ENCODE measurements around the gene MVK. TPM values are rescaled to one million over a fixed set of nuclear protein-coding genes. Genes with fewer than 3 reads are reported as not detected.
"Not testable (repeated sequence)": the region's sequence is repeated elsewhere in the genome, so short reads cannot be mapped to it uniquely, and the experiment has no call there.

The MVK gene
- total and polyA plus RNA-seq, 7 donors = 9.1 to 40.8 (median 13.8) TPM

DNA sequence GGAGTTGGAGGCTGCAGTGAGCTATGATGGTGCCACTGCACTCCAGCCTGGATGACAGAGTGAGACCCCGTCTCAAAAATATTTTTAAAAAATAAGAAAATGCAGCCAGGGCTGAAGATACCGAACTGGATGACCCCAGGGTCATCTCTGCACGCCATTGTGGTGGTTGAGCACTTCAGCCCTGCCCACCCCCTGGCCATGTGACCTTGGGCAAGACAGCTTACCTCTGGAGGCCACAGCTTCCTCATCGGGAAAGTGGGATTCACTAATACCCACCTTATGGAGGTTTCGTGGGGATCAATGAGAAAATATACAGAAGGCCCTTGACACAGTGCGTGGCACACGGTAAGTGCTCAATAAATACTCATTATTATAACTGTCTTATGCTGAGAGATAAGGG, 25.5 kb downstream of the MVK start:
- H3K36me3 ChIP-seq = peaks cover 0 to 24% (median 0%) of the 10 kb centered on the region in 4 donors
- no peak overlapping the region for H3K27ac ChIP-seq
- peaks cover 0 to 12% (median 8%) of the 10 kb centered on the region in 4 donors for H3K4me1 ChIP-seq
- WGBS, 2 donors = 85 to 90% methylated on average over 7 of the region's 7 CpGs
- H3K27me3 ChIP-seq = no peaks in the 10 kb centered on the region
- H3K9me3 ChIP-seq = no peaks in the 10 kb centered on the region
- no peak overlapping the region for H3K4me3 ChIP-seq
- intact Hi-C loops (cut with DNase I) = no loop called here
- DNase-seq = no peak
- no peak for TF ChIP-seq EP300 (IDR thresholded peaks at IDR 0.05)
- TF ChIP-seq, protein P1, sequence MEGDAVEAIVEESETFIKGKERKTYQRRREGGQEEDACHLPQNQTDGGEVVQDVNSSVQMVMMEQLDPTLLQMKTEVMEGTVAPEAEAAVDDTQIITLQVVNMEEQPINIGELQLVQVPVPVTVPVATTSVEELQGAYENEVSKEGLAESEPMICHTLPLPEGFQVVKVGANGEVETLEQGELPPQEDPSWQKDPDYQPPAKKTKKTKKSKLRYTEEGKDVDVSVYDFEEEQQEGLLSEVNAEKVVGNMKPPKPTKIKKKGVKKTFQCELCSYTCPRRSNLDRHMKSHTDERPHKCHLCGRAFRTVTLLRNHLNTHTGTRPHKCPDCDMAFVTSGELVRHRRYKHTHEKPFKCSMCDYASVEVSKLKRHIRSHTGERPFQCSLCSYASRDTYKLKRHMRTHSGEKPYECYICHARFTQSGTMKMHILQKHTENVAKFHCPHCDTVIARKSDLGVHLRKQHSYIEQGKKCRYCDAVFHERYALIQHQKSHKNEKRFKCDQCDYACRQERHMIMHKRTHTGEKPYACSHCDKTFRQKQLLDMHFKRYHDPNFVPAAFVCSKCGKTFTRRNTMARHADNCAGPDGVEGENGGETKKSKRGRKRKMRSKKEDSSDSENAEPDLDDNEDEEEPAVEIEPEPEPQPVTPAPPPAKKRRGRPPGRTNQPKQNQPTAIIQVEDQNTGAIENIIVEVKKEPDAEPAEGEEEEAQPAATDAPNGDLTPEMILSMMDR (IDR thresholded peaks at IDR 0.05) = no peak
- no peak for TF ChIP-seq POLR2A (IDR thresholded peaks at IDR 0.05)
- TF ChIP-seq POLR2AphosphoS5 (IDR thresholded peaks at IDR 0.05) = no peak

DNA sequence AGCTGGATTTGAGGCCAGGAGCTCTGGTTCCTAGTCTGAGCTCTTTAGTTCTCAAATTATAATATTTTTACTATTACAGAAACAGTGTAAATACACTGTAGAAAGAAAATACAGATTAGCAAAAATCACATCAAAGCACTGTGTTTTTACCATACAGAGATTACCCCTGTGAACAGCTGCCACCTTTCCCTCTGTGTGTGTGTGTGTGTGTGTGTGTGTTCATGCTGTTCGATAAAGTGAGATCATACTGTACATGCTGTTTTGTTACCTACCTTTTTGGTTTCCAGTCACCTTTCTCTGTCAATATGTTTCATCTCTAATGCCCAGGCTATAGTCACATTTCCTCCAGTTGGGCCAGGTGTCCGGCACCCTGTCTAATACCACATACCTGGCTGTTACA, 26.9 kb downstream of the MVK start:
- TF ChIP-seq POLR2A (IDR thresholded peaks at IDR 0.05) (no peak), POLR2AphosphoS5 (IDR thresholded peaks at IDR 0.05) (no peak), EP300 (IDR thresholded peaks at IDR 0.05) (no peak)
- TF ChIP-seq, protein P1 (IDR thresholded peaks at IDR 0.05) = no peak
- H3K27ac ChIP-seq = no peak overlapping the region
- peaks cover 0 to 3% (median 0%) of the 10 kb centered on the region in 3 donors for H3K27me3 ChIP-seq
- DNase-seq = no peak
- H3K36me3 ChIP-seq = peaks cover 0 to 10% (median 0%) of the 10 kb centered on the region in 4 donors
- no peak overlapping the region for H3K4me3 ChIP-seq
- intact Hi-C loops (cut with DNase I) = no loop called here
- 86 to 93% methylated on average over 2 of the region's 2 CpGs for WGBS, 2 donors
- H3K9me3 ChIP-seq = no peaks in the 10 kb centered on the region
- H3K4me1 ChIP-seq = peaks cover 0 to 12% (median 8%) of the 10 kb centered on the region in 4 donors

DNA sequence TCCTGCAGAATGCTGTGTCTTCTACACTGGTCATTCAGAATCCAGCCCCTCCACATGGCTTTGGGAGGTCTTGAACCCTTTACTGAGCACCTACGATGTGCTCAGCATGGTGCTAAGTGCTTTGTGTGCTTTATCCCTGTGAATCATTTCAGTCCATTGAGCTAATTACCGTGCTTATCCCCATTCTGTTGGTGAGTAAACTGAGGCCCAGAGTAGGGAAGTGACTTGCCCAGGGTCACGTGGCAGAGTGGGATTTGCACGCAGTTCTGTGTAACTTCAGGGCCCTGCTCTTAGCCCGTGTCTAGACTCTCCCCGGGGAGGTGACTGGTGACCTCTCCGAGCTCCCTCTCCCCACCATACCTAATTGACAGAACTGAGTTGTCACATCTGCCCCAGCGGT, 27.4 kb downstream of the MVK start:
- Histone ChIP-seq H3K4me1 (peaks cover 0 to 12% (median 8%) of the 10 kb centered on the region in 4 donors), H3K27ac (no peak overlapping the region), H3K9me3 (no peaks in the 10 kb centered on the region), H3K27me3 (peaks cover 0 to 8% (median 4%) of the 10 kb centered on the region in 3 donors), H3K36me3 (peaks cover 0 to 9% (median 0%) of the 10 kb centered on the region in 4 donors), H3K4me3 (no peak overlapping the region)
- intact Hi-C loops (cut with DNase I) = no loop called here
- TF ChIP-seq POLR2A (IDR thresholded peaks at IDR 0.05) = no peak
- DNase-seq = no peak
- 91 to 93% methylated on average over 8 of the region's 8 CpGs for WGBS, 2 donors

DNA sequence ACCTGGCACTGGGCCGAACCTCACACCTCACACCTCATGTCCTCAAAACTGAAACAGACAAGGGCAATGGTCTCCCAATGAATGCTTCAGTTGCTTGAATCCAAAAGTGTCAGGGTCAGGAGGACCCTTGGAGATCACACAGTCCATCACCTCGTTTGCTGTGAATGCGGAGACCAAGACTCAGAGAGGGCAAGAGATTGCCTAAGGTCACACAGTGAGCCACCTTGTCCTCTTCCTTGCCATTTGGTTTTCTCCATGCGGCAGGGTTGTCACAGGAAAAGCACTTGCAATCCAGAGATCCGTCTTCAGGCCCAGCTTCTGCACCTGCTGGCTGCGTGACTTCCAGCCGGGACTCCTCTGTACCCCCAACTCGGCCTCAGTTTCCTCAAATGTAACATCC, 28.0 kb downstream of the MVK start:
- peaks cover 0 to 14% (median 8%) of the 10 kb centered on the region in 3 donors for H3K27me3 ChIP-seq
- no peak overlapping the region for H3K27ac ChIP-seq
- TF ChIP-seq, protein P1 (IDR thresholded peaks at IDR 0.05) = no peak
- TF ChIP-seq POLR2AphosphoS5 (IDR thresholded peaks at IDR 0.05) (no peak), POLR2A (IDR thresholded peaks at IDR 0.05) (no peak), EP300 (IDR thresholded peaks at IDR 0.05) (no peak)
- 93 to 94% methylated on average over 8 of the region's 8 CpGs for WGBS, 2 donors
- no peaks in the 10 kb centered on the region for H3K9me3 ChIP-seq
- no peak overlapping the region for H3K4me3 ChIP-seq
- no peak for DNase-seq
- intact Hi-C loops (cut with DNase I) = no loop called here
- H3K36me3 ChIP-seq = peaks cover 0 to 5% (median 0%) of the 10 kb centered on the region in 4 donors
- peaks cover 0 to 16% (median 12%) of the 10 kb centered on the region in 4 donors for H3K4me1 ChIP-seq

DNA sequence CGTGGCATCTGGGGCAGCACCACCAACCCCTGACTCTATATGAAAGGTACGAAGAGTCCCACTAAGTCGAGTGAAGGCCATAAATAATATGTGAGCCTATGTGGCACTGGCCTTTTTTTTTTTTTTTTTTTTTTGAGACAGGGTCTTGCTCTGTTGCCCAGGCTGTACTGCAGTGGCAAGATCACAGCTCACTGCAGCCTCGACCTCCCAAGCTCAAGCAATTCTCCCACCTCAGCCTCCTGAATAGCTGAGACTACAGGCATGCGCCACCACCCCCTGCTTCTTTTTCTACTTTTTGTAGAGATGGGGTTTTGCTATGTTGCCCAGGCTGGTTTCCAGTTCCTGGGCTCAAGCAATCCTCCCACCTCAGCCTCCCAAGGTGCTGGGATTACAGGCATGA, 28.5 kb downstream of the MVK start:
- H3K4me3 ChIP-seq; H3K27ac ChIP-seq; DNase-seq; intact Hi-C loops (cut with DNase I); H3K9me3 ChIP-seq; H3K36me3 ChIP-seq: not testable (repeated sequence)
- peaks cover 0 to 19% (median 14%) of the 10 kb centered on the region in 4 donors for H3K4me1 ChIP-seq
- peaks cover 0 to 20% (median 8%) of the 10 kb centered on the region in 3 donors for H3K27me3 ChIP-seq
- 87 to 89% methylated on average over 5 of the region's 5 CpGs for WGBS, 2 donors

DNA sequence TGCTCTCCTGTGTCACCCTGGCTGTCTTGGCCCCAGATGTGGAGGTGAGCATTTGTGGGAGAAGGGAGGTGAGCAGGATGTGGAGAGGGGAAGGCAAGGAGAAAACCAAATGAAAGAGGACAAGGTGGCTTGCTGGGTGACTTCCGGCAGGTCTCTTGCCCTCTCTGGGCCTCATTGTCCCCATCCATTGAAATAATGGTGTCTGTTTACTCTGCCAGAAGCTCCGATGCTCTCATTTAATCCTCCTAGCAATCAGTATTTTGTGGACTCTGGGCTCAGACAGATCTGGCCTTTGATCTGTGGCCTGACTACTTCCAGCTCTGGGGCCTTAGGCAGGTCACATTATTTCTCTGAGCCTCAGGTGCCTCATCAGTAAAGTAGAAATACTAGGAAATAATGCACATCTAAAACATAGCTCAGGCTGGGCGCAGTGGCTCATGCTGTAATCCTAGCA, 30.6 kb downstream of the MVK start:
- intact Hi-C loops (cut with DNase I) = no loop called here
- no peak for DNase-seq
- H3K4me3 ChIP-seq = no peak overlapping the region
- TF ChIP-seq EP300 (IDR thresholded peaks at IDR 0.05) (no peak), POLR2AphosphoS5 (IDR thresholded peaks at IDR 0.05) (no peak), POLR2A (IDR thresholded peaks at IDR 0.05) (no peak)
- H3K4me1 ChIP-seq = peaks cover 0 to 7% (median 6%) of the 10 kb centered on the region in 4 donors
- H3K36me3 ChIP-seq = no peaks in the 10 kb centered on the region
- WGBS, 2 donors = 83 to 90% methylated on average over 3 of the region's 3 CpGs
- no peak overlapping the region for H3K27ac ChIP-seq
- H3K9me3 ChIP-seq = no peaks in the 10 kb centered on the region
- H3K27me3 ChIP-seq = peaks cover 0 to 29% (median 11%) of the 10 kb centered on the region in 3 donors
